Liver (tissue), 9 donors: ENCODE results near the gene SPAG9. TPM values are rescaled to one million over a fixed set of nuclear protein-coding genes. Genes with fewer than 3 reads are reported as not detected.
"Not testable (repeated sequence)": the region's sequence is repeated elsewhere in the genome, so short reads cannot be mapped to it uniquely, and the experiment has no call there.

ENCODE experiments used
- DNase-seq: peaks from one replicate; pipeline ENCODE4 v3.0.0-alpha.2; 2017; ENCODE audit warnings: low spot score
- H3K27ac ChIP-seq, 2 donors: one replicate each; pipeline ENCODE4 v1.7.0; 2013; ENCODE audit warnings: inconsistent platforms in 2 of 2, low read length in 2 of 2, control low read depth in 1 of 2, low read depth in 1 of 2, mild to moderate bottlenecking in 1 of 2
- H3K27me3 ChIP-seq, 4 donors: one replicate each; pipeline versions ENCODE4 v1.6.1 to v1.7.0; 2013; ENCODE audit warnings: low read length in 3 of 4, inconsistent platforms in 1 of 4, mild to moderate bottlenecking in 1 of 4, moderate library complexity in 1 of 4; ENCODE audit not compliant: control insufficient read depth in 4 of 4, insufficient read depth in 4 of 4
- H3K36me3 ChIP-seq, 4 donors: one replicate each; pipeline versions ENCODE4 v1.6.1 to v1.7.0; 2013; ENCODE audit warnings: low read length in 3 of 4, mild to moderate bottlenecking in 3 of 4, low read depth in 1 of 4, moderate library complexity in 1 of 4; ENCODE audit not compliant: control insufficient read depth in 4 of 4, insufficient read depth in 3 of 4
- H3K4me1 ChIP-seq, 4 donors: one replicate each; pipeline versions ENCODE4 v1.6.1 to v1.7.0; 2013; ENCODE audit warnings: low read length in 3 of 4, mild to moderate bottlenecking in 3 of 4, moderate library complexity in 1 of 4; ENCODE audit not compliant: control insufficient read depth in 4 of 4, insufficient read depth in 4 of 4
- H3K4me3 ChIP-seq, 3 donors: one replicate each; pipeline versions ENCODE4 v1.6.1 to v1.7.0; 2013; ENCODE audit warnings: low read length in 3 of 3, control low read depth in 1 of 3, low read depth in 1 of 3, mild to moderate bottlenecking in 1 of 3
- H3K9ac ChIP-seq, 2 donors: one replicate each; pipeline ENCODE4 v1.7.0; 2013; ENCODE audit warnings: low read length in 2 of 2, mild to moderate bottlenecking in 2 of 2, moderate library complexity in 2 of 2, control low read depth in 1 of 2, low read depth in 1 of 2
- H3K9me3 ChIP-seq, 4 donors: one replicate each; pipeline versions ENCODE4 v1.6.1 to v1.7.0; 2013; ENCODE audit warnings: low read length in 3 of 4; ENCODE audit not compliant: control insufficient read depth in 4 of 4
- ATF3 ChIP-seq: IDR thresholded peaks from 2 replicates; pipeline ENCODE4 v1.6.1; 2016; ENCODE audit warnings: antibody characterized with exemption
- EGR1 ChIP-seq, 2 donors: IDR thresholded peaks; 2 replicates each; pipeline ENCODE4 v1.6.1; 2016 to 2018; ENCODE audit warnings: antibody characterized with exemption in 2 of 2, low read depth in 2 of 2
- FOXA2 ChIP-seq: IDR thresholded peaks from 2 replicates; pipeline ENCODE4 v1.6.1; 2016; ENCODE audit warnings: antibody characterized with exemption
- GABPA ChIP-seq, 2 donors: IDR thresholded peaks in 1 of 2; conservative IDR thresholded peaks in 1 of 2; 2 replicates each; pipeline ENCODE4 v1.6.1; 2016; ENCODE audit warnings: antibody characterized with exemption in 2 of 2, mild to moderate bottlenecking in 1 of 2, moderate library complexity in 1 of 2
- HNF4A ChIP-seq, 2 donors: conservative IDR thresholded peaks; 2 replicates each; pipeline ENCODE4 v1.6.1; 2016; ENCODE audit warnings: antibody characterized with exemption in 2 of 2, mild to moderate bottlenecking in 2 of 2
- MAX ChIP-seq: IDR thresholded peaks from 2 replicates; pipeline ENCODE4 v1.6.1; 2016; ENCODE audit warnings: antibody characterized with exemption
- NR2F2 ChIP-seq: IDR thresholded peaks from 2 replicates; pipeline ENCODE4 v1.6.1; 2016; ENCODE audit warnings: antibody characterized with exemption
- RAD21 ChIP-seq, 2 donors: IDR thresholded peaks; 2 replicates each; pipeline ENCODE4 v1.6.1; 2016; ENCODE audit warnings: antibody characterized with exemption in 2 of 2, mild to moderate bottlenecking in 2 of 2
- REST ChIP-seq: IDR thresholded peaks from 2 replicates; pipeline ENCODE4 v1.6.1; 2016; ENCODE audit warnings: antibody characterized with exemption, mild to moderate bottlenecking
- RXRA ChIP-seq, 2 donors: IDR thresholded peaks; 2 replicates each; pipeline ENCODE4 v1.6.1; 2017 to 2018; ENCODE audit warnings: antibody characterized with exemption in 2 of 2, mild to moderate bottlenecking in 1 of 2
- SP1 ChIP-seq: IDR thresholded peaks from 2 replicates; pipeline ENCODE4 v1.6.1; 2018; ENCODE audit warnings: antibody characterized with exemption, mild to moderate bottlenecking
- YY1 ChIP-seq: IDR thresholded peaks from 2 replicates; pipeline ENCODE4 v1.6.1; 2016; ENCODE audit warnings: antibody characterized with exemption, mild to moderate bottlenecking
- ZBTB33 ChIP-seq: IDR thresholded peaks from 2 replicates; pipeline ENCODE4 v1.6.1; 2016; ENCODE audit warnings: antibody characterized with exemption
- WGBS: extraction: QIAGEN DNeasy Blood & Tissue Kit; methylation state at CpG from one replicate; pipeline ENCODE4 v1.1.7; 2013; 5-methylcytosine and 5-hydroxymethylcytosine counted together
- polyA plus RNA-seq, 2 donors: library from polyadenylated mRNA; stranded (reverse) in 1 of 2; unstranded in 1 of 2; fragments of 200-250 nt in 1 of 2; fragments of >200 nt in 1 of 2; fragmentation: Nextera tagmentation in 1 of 2; extraction: Ambion mirVana in 1 of 2; gene quantifications; one replicate each; pipeline versions ENCODE4 v1.2.1 to v1.2.3, GENCODE V29; 2013 to 2015
- total RNA-seq, 2 donors: library from RNA; depleted of rRNA; stranded (reverse); fragments of >200 nt; gene quantifications; one replicate each; pipeline ENCODE4 v1.2.3, GENCODE V29; 2014
- donor health status: healthy.
- donor health status: healthy.
- donor health status: healthy.
- donor health status: healthy.
- donor health status: healthy.

SPAG9 gene
- total and polyA plus RNA-seq, 4 donors, result 12.0 to 94.0 (median 18.4) TPM

- no peak for TF ChIP-seq ATF3
- no peak for TF ChIP-seq MAX
- no peak for TF ChIP-seq RAD21 (IDR thresholded peaks at IDR 0.05)
These were observed 35.4 kb downstream of the SPAG9 start (continued) for GRCh38 chr17:51085150-51085805.

- Histone ChIP-seq H3K27me3 (no peaks in the 10 kb centered on the region), H3K36me3 (peaks cover 1 to 5% (median 3%) of the 10 kb centered on the region in 4 donors), H3K9ac (no peak overlapping the region), H3K4me3 (no peak overlapping the region), H3K9me3 (no peaks in the 10 kb centered on the region), H3K4me1 (peaks cover 0 to 13% (median 2%) of the 10 kb centered on the region in 4 donors), H3K27ac (no peak overlapping the region)
- no peak for DNase-seq
- TF ChIP-seq ATF3, result no peak
- TF ChIP-seq RAD21 (IDR thresholded peaks at IDR 0.05), result no peak
- no peak for TF ChIP-seq REST
- no peak for TF ChIP-seq GABPA (IDR thresholded peaks at IDR 0.05 in 1 of 2, conservative IDR thresholded peaks at IDR 0.05 in 1 of 2)
- no peak for TF ChIP-seq MAX
- TF ChIP-seq YY1, result no peak
- TF ChIP-seq NR2F2, result no peak
- no peak for TF ChIP-seq ZBTB33
- TF ChIP-seq EGR1 (IDR thresholded peaks at IDR 0.05; ENCODE audit: low read depth in 2 of 2), result no peak
- TF ChIP-seq FOXA2, result no peak
- no peak for TF ChIP-seq HNF4A (conservative IDR thresholded peaks at IDR 0.05)
- no peak for TF ChIP-seq SP1
- TF ChIP-seq RXRA (IDR thresholded peaks at IDR 0.05), result no peak
- 95% methylated on average over 1 of the region's 1 CpG for WGBS
These were observed 36.7 kb downstream of the SPAG9 start for GRCh38 chr17:51083981-51084380.

- H3K9ac ChIP-seq, H3K9me3 ChIP-seq, H3K36me3 ChIP-seq, DNase-seq, H3K27ac ChIP-seq, H3K4me1 ChIP-seq, H3K27me3 ChIP-seq, H3K4me3 ChIP-seq: not testable (repeated sequence)
- WGBS, result 85% methylated on average over 7 of the region's 7 CpGs
These were observed 37.3 kb downstream of the SPAG9 start for GRCh38 chr17:51083364-51083763.
